PC-9 (cell line): Measurements from ENCODE around the gene SDR39U1.

Source experiments
- CTCF ChIP-seq: fragments of 200-600 bp; sonication (generic); conservative IDR thresholded peaks from 2 replicates; pipeline ENCODE4 v1.6.1; 2017; ENCODE audit warnings: mixed run types, antibody characterized with exemption, mild to moderate bottlenecking, moderate library complexity
- EZH2 ChIP-seq: fragments of 200-600 bp; sonication (generic); IDR thresholded peaks from 2 replicates; pipeline ENCODE4 v1.8.0; 2017; ENCODE audit warnings: antibody characterized with exemption, low read depth

DNA sequence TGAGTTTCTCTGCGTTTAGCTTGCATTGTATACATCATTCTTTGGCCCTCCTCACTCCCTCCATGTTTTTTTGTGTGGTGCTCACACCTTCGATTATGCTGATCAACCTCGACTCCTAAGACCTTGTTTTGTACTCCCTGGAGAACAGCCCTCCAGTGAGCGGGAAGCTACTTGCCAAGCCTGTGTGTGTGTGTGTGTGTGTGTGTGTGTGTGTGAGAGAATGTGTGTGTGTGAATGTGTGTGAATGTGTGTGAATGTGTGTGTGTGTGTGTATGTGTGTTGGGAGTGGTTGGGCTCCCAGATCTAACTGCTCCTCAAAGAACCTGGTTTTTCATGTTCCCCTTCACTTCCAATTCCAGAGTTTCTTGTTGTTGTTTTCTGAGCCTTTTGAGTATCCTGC lies 37.8 kb downstream of the SDR39U1 start:
- TF ChIP-seq CTCF (no peak), EZH2 (no peak)
